K562 (cell line): ENCODE results near the gene PHOSPHO1. TPM values are rescaled to one million over a fixed set of nuclear protein-coding genes. Genes with fewer than 3 reads are reported as not detected.

Experiments
- CBFA2T3 ChIP-seq: fragments of 450-650 bp; IDR thresholded peaks from 2 replicates; pipeline ENCODE4 v1.6.1; 2017
- CBX2 ChIP-seq: fragments of 200-600 bp; sonication (generic); IDR thresholded peaks from one replicate; pipeline ENCODE4 v1.6.1; 2012; ENCODE audit warnings: mild to moderate bottlenecking, low read length, inconsistent platforms; ENCODE audit not compliant: insufficient read depth, poor library complexity, severe bottlenecking
- RBM14 ChIP-seq: fragments of 200-400 bp; formaldehyde crosslinking; IDR thresholded peaks from 2 replicates; pipeline ENCODE4 v1.6.1; 2018; ENCODE audit warnings: low read depth, mild to moderate bottlenecking, low read length, moderate library complexity, borderline replicate concordance; ENCODE audit not compliant: insufficient read depth
- RBM39 ChIP-seq: fragments of 200-400 bp; formaldehyde crosslinking; optimal IDR thresholded peaks from 2 replicates; pipeline ENCODE3; 2018; ENCODE audit warnings: low read depth, low read length
- SMARCC2 ChIP-seq: fragments of 450-650 bp; IDR thresholded peaks from 2 replicates; pipeline ENCODE4 v1.6.1; 2017; ENCODE audit warnings: antibody characterized with exemption, moderate library complexity, mild to moderate bottlenecking, low read depth
- SRSF7 ChIP-seq: fragments of 200-400 bp; formaldehyde crosslinking; optimal IDR thresholded peaks from 2 replicates; pipeline ENCODE3; 2017; ENCODE audit warnings: mild to moderate bottlenecking, low read depth, low read length
- TAF7 ChIP-seq: fragments of 450-650 bp; IDR thresholded peaks from 2 replicates; pipeline ENCODE4 v1.6.1; 2016; ENCODE audit warnings: missing genetic modification characterization, missing compliant biosample characterization
- TSC22D4 ChIP-seq: fragments of 450-650 bp; IDR thresholded peaks from 2 replicates; pipeline ENCODE4 v1.6.1; 2016; ENCODE audit warnings: missing genetic modification characterization, missing biosample characterization, control low read depth
- ZKSCAN3 ChIP-seq: fragments of 250-450 bp; sonication (Bioruptor Pico); IDR thresholded peaks from 2 replicates; pipeline ENCODE4 v1.4.0; 2020
- ZNF143 ChIP-seq: sonication (generic); formaldehyde crosslinking; IDR thresholded peaks from 2 replicates; pipeline ENCODE4 v1.9.0; 2022; ENCODE audit warnings: mild to moderate bottlenecking, missing genetic modification reagents
- ZNF764 ChIP-seq: fragments of 250-450 bp; sonication (Bioruptor Pico); IDR thresholded peaks from 2 replicates; pipeline ENCODE4 v1.4.0; 2020; ENCODE audit warnings: low read depth, mild to moderate bottlenecking, moderate library complexity
- polyA plus RNA-seq, 8 experiments: library from polyadenylated mRNA; depleted of rRNA in 4 of 8; stranded (reverse) in 5 of 8; unstranded in 3 of 8; fragments of >200 nt; fragmentation: Nextera tagmentation in 2 of 8; fragmentation: Illumina TruSeq in 1 of 8; extraction: Ambion mirVana in 2 of 8; extraction: Trizol in 1 of 8; gene quantifications; 2 replicates each; pipeline versions ENCODE4 v1.2.1 to v1.2.3, GENCODE V29; 2011 to 2014; ENCODE audit warnings: inconsistent platforms in 1 of 8, missing spikeins in 1 of 8
- total RNA-seq, 7 experiments: library from RNA; depleted of rRNA in 6 of 7; stranded (reverse); fragments of >200 nt in 6 of 7; fragmentation: Illumina TruSeq in 2 of 7; extraction: Trizol in 2 of 7; gene quantifications; 2 replicates each; pipeline versions ENCODE4 v1.2.1 to v1.2.3, GENCODE V29; 2011 to 2021; ENCODE audit warnings: low replicate concordance in 1 of 7
- TF ChIP-seq, protein P1 (sequence below): fragments of 450-650 bp; formaldehyde crosslinking; IDR thresholded peaks from 2 replicates; pipeline ENCODE4 v1.4.0; 2020; ENCODE audit warnings: mild to moderate bottlenecking
- TF ChIP-seq, protein P2 (sequence below): fragments of 450-650 bp; IDR thresholded peaks from 2 replicates; pipeline ENCODE4 v1.6.1; 2014; ENCODE audit warnings: low read depth, mild to moderate bottlenecking, moderate library complexity, borderline replicate concordance
- TF ChIP-seq, protein P3 (sequence below): fragments of 250-450 bp; sonication (Bioruptor Pico); IDR thresholded peaks from 2 replicates; pipeline ENCODE4 v1.8.0; 2022; ENCODE audit warnings: moderate library complexity, mild to moderate bottlenecking, inconsistent platforms
- TF ChIP-seq, protein P4 (sequence below), 2 experiments: fragments of 450-650 bp; IDR thresholded peaks; 2 replicates each; pipeline ENCODE4 v1.6.1; 2016; ENCODE audit warnings: mild to moderate bottlenecking in 2 of 2, borderline replicate concordance in 1 of 2, low read depth in 1 of 2, moderate library complexity in 1 of 2

PHOSPHO1 gene
- total and polyA plus RNA-seq, 9 of the 15 experiments (the other 6 are each of a cell fraction or from before 2014, with no cell fraction given), result 0.06 to 0.07 TPM; not detected in 7

DNA sequence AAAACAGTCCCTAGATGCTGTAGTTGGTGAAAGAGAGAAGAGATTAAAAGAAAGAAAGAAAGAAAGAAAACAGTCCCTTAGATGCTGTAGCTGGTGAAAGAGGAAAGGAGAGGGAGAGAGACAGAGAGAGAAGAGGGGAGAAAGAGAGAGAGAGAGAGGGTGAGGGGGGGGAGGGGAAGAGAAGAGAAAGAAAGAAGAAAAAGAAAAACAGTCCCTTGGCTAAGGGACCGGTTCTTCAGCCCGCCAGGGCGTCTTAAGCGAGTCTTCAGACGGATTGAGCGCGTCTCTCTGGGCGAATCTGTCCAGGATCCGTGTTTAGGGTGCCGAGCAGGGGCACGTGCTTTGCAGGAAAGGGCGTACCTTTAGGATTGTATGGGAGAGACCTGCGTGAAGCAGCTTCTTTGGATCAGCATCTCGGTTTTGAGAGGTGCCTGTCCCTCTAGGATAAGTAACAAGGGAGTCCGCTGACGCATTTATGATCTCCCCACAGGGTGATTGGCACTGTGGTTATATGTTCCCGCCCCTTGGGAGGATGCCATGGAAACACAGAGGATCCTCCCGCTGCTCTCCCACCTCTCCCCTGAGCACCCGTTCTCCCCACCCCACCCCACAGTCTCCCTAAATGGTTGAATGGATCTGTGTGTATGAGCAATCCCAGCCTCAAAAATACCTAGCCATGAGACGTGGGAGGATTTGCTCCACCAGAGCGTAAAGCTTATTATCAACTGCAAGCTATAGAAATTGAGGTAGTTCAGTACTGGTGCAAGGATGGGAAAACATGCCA, 36.9 kb downstream of the PHOSPHO1 start (continued):
- TF ChIP-seq, protein P1, sequence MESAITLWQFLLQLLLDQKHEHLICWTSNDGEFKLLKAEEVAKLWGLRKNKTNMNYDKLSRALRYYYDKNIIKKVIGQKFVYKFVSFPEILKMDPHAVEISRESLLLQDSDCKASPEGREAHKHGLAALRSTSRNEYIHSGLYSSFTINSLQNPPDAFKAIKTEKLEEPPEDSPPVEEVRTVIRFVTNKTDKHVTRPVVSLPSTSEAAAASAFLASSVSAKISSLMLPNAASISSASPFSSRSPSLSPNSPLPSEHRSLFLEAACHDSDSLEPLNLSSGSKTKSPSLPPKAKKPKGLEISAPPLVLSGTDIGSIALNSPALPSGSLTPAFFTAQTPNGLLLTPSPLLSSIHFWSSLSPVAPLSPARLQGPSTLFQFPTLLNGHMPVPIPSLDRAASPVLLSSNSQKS (CRISPR knock-in tag), result no peak
- TF ChIP-seq SMARCC2, result no peak
- no peak for TF ChIP-seq ZNF764 (CRISPR knock-in tag)
- TF ChIP-seq, protein P2, sequence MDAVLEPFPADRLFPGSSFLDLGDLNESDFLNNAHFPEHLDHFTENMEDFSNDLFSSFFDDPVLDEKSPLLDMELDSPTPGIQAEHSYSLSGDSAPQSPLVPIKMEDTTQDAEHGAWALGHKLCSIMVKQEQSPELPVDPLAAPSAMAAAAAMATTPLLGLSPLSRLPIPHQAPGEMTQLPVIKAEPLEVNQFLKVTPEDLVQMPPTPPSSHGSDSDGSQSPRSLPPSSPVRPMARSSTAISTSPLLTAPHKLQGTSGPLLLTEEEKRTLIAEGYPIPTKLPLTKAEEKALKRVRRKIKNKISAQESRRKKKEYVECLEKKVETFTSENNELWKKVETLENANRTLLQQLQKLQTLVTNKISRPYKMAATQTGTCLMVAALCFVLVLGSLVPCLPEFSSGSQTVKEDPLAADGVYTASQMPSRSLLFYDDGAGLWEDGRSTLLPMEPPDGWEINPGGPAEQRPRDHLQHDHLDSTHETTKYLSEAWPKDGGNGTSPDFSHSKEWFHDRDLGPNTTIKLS, result no peak
- no peak for TF ChIP-seq CBX2
- TF ChIP-seq ZKSCAN3 (CRISPR knock-in tag), result no peak
- TF ChIP-seq CBFA2T3, result no peak
- TF ChIP-seq ZNF143 (CRISPR knock-in tag), result no peak
- TF ChIP-seq RBM14, result no peak
- no peak for TF ChIP-seq TAF7
- no peak for TF ChIP-seq SRSF7
- no peak for TF ChIP-seq RBM39
- no peak for TF ChIP-seq TSC22D4
- TF ChIP-seq, protein P3, sequence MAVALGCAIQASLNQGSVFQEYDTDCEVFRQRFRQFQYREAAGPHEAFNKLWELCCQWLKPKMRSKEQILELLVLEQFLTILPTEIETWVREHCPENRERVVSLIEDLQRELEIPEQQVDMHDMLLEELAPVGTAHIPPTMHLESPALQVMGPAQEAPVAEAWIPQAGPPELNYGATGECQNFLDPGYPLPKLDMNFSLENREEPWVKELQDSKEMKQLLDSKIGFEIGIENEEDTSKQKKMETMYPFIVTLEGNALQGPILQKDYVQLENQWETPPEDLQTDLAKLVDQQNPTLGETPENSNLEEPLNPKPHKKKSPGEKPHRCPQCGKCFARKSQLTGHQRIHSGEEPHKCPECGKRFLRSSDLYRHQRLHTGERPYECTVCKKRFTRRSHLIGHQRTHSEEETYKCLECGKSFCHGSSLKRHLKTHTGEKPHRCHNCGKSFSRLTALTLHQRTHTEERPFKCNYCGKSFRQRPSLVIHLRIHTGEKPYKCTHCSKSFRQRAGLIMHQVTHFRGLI (CRISPR knock-in tag), result no peak
- TF ChIP-seq, protein P4, sequence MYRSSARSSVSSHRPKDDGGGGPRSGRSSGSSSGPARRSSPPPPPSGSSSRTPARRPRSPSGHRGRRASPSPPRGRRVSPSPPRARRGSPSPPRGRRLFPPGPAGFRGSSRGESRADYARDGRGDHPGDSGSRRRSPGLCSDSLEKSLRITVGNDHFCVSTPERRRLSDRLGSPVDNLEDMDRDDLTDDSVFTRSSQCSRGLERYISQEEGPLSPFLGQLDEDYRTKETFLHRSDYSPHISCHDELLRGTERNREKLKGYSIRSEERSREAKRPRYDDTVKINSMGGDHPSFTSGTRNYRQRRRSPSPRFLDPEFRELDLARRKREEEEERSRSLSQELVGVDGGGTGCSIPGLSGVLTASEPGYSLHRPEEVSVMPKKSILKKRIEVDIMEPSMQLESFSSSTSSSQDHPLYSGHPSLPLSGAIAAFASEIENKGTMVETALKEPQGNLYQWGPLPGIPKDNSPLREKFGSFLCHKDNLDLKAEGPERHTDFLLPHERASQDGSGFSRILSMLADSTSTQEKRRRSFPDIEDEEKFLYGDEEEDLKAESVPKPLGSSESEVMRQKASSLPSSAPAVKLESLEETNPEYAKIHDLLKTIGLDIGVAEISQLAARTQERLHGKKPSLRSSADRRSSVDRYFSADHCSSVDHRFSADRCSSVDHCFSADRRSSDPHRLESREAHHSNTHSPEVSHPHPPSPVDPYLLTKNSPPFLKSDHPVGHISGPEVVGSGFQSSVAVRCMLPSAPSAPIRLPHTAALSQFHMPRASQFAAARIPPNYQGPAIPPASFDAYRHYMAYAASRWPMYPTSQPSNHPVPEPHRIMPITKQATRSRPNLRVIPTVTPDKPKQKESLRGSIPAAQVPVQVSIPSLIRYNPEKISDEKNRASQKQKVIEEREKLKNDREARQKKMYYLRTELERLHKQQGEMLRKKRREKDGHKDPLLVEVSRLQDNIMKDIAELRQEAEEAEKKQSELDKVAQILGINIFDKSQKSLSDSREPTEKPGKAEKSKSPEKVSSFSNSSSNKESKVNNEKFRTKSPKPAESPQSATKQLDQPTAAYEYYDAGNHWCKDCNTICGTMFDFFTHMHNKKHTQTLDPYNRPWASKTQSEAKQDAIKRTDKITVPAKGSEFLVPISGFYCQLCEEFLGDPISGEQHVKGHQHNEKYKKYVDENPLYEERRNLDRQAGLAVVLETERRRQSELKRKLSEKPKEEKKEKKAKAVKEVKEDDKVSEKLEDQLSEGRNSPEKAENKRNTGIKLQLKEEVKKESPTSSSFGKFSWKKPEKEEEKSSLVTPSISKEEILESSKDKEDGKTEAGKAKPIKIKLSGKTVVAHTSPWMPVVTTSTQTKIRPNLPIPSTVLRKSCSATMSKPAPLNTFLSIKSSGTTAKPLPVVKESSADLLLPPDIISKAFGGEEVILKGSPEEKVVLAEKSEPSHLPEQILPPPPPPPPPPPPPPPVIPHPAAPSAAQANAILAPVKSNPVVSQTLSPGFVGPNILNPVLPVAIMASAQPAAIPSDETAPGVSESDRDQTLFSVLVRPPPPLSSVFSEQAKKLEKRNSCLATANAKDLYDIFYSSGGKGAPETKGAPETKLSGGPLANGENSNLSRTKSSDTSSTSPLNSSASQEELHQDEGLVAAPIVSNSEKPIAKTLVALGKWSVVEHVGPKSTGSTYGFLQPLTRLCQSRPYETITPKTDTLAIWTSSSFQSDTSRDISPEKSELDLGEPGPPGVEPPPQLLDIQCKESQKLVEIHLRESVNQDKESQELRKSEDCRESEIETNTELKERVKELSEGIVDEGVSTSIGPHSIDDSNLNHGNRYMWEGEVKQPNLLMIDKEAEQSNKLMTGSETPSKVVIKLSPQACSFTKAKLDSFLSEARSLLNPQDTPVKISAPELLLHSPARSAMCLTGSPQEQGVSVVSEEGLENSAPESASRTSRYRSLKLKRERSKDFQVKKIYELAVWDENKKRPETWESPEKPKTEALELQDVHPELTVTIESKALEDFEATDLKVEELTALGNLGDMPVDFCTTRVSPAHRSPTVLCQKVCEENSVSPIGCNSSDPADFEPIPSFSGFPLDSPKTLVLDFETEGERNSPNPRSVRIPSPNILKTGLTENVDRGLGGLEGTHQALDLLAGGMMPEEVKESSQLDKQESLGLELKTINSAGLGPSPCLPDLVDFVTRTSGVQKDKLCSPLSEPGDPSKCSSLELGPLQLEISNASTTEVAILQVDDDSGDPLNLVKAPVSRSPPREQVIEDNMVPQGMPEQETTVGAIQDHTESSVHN (IDR thresholded peaks at IDR 0.05; ENCODE audit: borderline replicate concordance in 1 of 2, low read depth in 1 of 2), result 0 out of 4 replicates have a peak, but pooled peaks of 1 of the 2 experiments have one; percentile 44
